ENCODE results near the gene ATG14.

The ATG14 gene

DNA sequence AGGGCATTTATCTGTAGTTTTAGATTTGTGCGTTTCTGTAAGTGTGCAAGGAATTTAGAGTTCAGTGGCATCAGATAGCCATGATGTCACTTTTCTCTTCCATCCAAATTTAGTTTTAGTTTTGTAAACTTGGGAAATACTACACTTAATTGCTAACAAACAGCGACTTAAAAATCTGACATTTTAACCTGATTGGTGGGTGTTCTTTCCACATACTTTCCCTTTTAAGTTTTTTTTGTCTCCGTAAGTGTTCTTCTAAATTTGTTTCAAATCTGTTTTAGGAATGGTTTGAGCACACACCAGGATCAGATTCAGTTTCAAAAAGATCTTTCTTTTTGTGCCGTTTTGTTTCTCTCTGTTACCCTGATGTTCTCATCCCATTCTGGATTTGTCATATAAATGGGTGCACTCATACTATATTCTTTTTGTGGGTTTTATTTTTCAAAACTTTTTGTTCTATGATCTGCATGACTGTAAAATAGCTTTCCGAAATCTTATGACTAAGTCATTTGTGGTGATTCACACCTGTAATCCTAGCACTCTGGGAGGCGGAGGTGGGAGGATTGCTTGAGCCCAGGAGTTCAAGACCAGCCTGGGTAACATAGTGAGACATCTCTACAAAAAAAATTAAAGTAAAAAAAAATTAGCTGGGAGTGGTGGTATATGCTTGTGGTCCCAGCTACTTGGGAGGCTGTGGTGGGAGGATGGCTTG lies 81.5 kb downstream of the ATG14 start:
- no peak overlapping the region for H3K4me3 ChIP-seq (ENCODE audit: low read depth, low read length)
- TF ChIP-seq, protein P1, sequence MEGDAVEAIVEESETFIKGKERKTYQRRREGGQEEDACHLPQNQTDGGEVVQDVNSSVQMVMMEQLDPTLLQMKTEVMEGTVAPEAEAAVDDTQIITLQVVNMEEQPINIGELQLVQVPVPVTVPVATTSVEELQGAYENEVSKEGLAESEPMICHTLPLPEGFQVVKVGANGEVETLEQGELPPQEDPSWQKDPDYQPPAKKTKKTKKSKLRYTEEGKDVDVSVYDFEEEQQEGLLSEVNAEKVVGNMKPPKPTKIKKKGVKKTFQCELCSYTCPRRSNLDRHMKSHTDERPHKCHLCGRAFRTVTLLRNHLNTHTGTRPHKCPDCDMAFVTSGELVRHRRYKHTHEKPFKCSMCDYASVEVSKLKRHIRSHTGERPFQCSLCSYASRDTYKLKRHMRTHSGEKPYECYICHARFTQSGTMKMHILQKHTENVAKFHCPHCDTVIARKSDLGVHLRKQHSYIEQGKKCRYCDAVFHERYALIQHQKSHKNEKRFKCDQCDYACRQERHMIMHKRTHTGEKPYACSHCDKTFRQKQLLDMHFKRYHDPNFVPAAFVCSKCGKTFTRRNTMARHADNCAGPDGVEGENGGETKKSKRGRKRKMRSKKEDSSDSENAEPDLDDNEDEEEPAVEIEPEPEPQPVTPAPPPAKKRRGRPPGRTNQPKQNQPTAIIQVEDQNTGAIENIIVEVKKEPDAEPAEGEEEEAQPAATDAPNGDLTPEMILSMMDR (IDR thresholded peaks at IDR 0.05; ENCODE audit: low read depth, low read length) = no peak

DNA sequence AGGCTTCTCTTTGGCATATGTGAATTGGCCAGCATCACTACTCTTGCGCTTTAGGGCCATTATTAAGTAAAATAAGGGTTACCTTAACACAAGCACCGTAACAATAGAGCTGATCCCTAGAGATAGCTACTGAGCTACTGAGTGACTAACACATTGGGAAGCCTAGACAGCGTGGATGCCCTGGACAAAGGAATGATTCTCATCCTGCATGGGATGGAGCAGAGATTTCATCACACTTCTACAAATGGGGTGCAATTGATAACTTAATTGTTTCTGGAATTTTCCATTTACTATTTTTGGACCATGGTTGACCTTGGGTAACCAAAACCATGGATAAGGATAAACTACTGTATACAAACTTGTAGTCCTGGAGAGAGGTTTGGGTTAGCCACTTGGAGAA lies 83.3 kb downstream of the ATG14 start:
- TF ChIP-seq, protein P1 (IDR thresholded peaks at IDR 0.05; ENCODE audit: low read depth, low read length) = no peak
- H3K4me3 ChIP-seq (ENCODE audit: low read depth, low read length) = no peak overlapping the region

DNA sequence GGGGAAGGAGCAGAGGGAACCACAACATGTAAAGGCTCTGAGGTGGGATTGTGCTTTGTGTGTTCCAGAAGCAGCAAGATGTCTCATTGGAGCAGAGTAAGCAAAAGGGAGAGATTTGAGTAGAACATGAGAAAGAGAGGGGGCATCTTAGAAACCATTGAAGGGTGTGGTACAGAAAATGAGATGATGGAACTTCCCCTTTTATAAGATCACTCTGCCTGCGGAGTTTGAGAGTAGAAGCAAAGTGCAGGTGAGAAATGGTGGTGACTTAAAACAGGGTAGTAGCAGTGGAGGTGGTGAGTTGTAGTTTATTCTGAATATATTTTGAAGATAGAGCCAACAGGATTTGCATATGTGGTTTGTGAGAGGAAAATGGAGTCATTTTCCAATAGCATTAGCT lies 84.5 kb downstream of the ATG14 start:
- H3K4me3 ChIP-seq (ENCODE audit: low read depth, low read length) = no peak overlapping the region
- TF ChIP-seq, protein P1 (IDR thresholded peaks at IDR 0.05; ENCODE audit: low read depth, low read length) = no peak

DNA sequence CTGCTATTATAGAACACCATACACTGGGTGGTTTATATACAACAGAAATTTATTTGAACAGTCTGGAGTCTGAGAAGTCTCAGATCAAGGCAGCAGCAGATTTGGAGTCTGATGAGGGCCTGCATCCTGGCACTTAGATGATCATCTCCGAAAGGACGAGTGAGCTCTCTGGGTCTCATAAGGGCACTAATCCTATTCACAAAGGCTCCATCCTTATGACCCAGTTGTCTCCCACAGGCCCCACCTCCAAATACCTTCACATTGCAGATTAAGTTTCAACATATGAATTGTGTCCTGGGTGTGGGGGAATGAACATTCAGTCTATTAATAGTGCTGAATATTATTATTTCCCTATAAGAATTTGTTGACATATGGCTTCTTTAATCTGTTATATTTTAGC lies 86.8 kb downstream of the ATG14 start:
- H3K4me3 ChIP-seq (ENCODE audit: low read depth, low read length) = no peak overlapping the region
- TF ChIP-seq, protein P1 (IDR thresholded peaks at IDR 0.05; ENCODE audit: low read depth, low read length) = no peak

DNA sequence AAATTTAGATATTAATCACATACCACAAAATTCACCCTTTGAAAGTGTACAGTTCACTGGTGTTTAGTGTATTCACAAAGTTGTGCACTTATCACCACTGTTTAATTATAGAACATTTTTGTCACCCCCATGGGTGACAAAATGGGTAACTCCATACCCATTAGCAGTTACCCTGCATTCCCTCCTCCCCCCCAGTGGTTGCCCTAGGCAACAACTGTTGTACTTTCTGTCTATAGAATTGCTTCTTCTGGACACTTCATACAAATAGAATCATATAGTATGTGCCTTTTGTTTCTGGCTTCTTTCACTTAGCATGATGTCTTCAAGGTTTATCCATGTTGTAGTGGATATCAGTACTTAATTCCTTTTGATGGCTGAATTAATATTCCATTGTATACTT lies 87.7 kb downstream of the ATG14 start:
- TF ChIP-seq, protein P1 (IDR thresholded peaks at IDR 0.05; ENCODE audit: low read depth, low read length) = no peak
- H3K4me3 ChIP-seq (ENCODE audit: low read depth, low read length) = no peak overlapping the region

DNA sequence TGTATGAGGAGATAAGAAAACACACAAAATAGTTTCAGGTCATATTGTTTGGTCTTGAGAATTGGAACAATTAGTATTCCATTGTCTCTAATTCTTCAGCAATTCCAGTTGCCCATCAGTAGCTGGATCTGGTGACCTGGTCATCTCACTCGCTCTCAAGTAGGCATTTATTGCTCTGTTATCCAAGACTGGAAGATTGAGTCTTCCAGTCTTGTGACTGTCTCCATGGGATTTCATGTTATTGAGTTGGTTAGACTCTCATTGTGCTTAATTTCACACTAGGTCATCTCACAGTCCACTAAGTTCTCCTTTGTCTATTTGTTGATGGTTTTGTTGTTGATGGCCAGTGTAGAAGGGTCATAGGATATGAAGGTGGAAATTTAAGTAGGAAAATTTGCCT lies 92.9 kb downstream of the ATG14 start:
- TF ChIP-seq, protein P1 (IDR thresholded peaks at IDR 0.05; ENCODE audit: low read depth, low read length) = no peak

DNA sequence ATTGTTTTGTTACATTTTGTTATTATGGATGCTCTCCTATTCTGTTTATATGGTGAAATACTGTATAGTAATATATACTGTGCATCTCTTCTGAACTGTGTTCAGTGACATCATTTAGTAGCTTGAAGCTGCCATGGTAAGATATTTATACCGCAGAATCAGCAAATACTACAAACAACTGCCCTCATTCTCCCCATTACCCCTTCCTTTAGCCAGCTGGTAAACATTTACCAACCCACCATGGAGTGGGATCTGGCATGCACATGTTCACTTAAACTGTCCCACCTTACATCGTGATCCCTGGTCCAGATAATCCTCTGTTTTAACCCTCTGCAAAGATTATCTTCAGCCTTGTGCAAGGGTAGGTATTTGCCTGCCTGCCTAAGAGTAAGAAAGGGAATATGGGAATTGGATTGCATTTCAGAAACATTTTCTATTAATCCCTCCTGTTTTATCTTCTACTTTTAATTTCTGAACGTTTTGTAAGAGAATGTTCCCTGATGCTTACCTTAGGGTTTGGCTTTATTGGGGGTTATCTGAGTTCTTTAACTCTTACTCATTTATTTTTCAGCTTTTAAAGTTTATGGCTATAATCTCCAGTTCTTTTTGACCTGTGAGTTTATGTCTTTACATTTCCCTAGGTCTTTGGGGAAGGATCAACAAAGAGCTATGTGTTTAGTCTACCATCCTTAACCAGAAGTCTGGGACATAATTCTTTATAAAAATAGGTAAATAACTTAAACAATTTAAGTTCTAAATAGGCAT lies 93.9 kb downstream of the ATG14 start:
- TF ChIP-seq, protein P1 (IDR thresholded peaks at IDR 0.05; ENCODE audit: low read depth, low read length) = no peak
- no peak overlapping the region for H3K4me3 ChIP-seq (ENCODE audit: low read depth, low read length)

More for the DNA sequence above, 92.9 kb downstream of the ATG14 start:
- no peak overlapping the region for H3K4me3 ChIP-seq (ENCODE audit: low read depth, low read length)

Measured in WI38 (cell line).